ENCODE results near the gene GTF2E1. TPM values are rescaled to one million over a fixed set of nuclear protein-coding genes. Genes with fewer than 3 reads are reported as not detected.
A peak's percentile ranks its signal among the peaks of the same experiment; 100 is the strongest.
"Not testable (repeated sequence)": the region's sequence is repeated elsewhere in the genome, so short reads cannot be mapped to it uniquely, and the experiment has no call there.

The GTF2E1 gene
- total and polyA plus RNA-seq, 9 donors, result 8.5 to 11.3 (median 10.4) TPM

GRCh38 chr3:120726791-120727190, 15.8 kb upstream of the GTF2E1 start:
- peaks cover 3% of the 10 kb centered on the region for H3K9me3 ChIP-seq (replicated peaks; ENCODE audit: control insufficient read depth, low read depth, low read length)

GRCh38 chr3:120730576-120731542, 11.7 kb upstream of the GTF2E1 start:
- no peaks in the 10 kb centered on the region for H3K4me1 ChIP-seq (ENCODE audit: control insufficient read depth, insufficient read depth, low read length)
- H3K4me3 ChIP-seq (ENCODE audit: low read length), result no peak overlapping the region
- peaks cover 5% of the 10 kb centered on the region for H3K9me3 ChIP-seq (replicated peaks; ENCODE audit: control insufficient read depth, low read depth, low read length)
- H3K27ac ChIP-seq (ENCODE audit: low read length), result no peak overlapping the region
- peaks cover 5% of the 10 kb centered on the region for H3K36me3 ChIP-seq (ENCODE audit: control insufficient read depth, insufficient read depth, low read length)
- WGBS (ENCODE audit: insufficient coverage), result 68% methylated on average over 3 of the region's 4 CpGs
- DNase-seq, result no peak
- H3K27me3 ChIP-seq (ENCODE audit: control insufficient read depth, insufficient read depth, low read length), result no peaks in the 10 kb centered on the region

More at GRCh38 chr3:120726791-120727190, 15.8 kb upstream of the GTF2E1 start:
- no CpG with 5 or more reads among the region's 1 CpG for WGBS (ENCODE audit: insufficient coverage)
- H3K27ac ChIP-seq (ENCODE audit: low read length), result no peak overlapping the region
- H3K36me3 ChIP-seq (ENCODE audit: control insufficient read depth, insufficient read depth, low read length), result peaks cover 5% of the 10 kb centered on the region
- no peak for DNase-seq
- H3K4me3 ChIP-seq (ENCODE audit: low read length), result no peak overlapping the region
- no peaks in the 10 kb centered on the region for H3K27me3 ChIP-seq (ENCODE audit: control insufficient read depth, insufficient read depth, low read length)
- no peaks in the 10 kb centered on the region for H3K4me1 ChIP-seq (ENCODE audit: control insufficient read depth, insufficient read depth, low read length)

GRCh38 chr3:120738006-120738405, 4.5 kb upstream of the GTF2E1 start:
- not testable (repeated sequence) for H3K36me3 ChIP-seq (ENCODE audit: control insufficient read depth, insufficient read depth, low read length); DNase-seq; H3K4me1 ChIP-seq (ENCODE audit: control insufficient read depth, insufficient read depth, low read length); H3K4me3 ChIP-seq (ENCODE audit: low read length); H3K27ac ChIP-seq (ENCODE audit: low read length); H3K27me3 ChIP-seq (ENCODE audit: control insufficient read depth, insufficient read depth, low read length)
- 90% methylated on average over 6 of the region's 8 CpGs for WGBS (ENCODE audit: insufficient coverage)
- peaks cover 19% of the 10 kb centered on the region for H3K9me3 ChIP-seq (replicated peaks; ENCODE audit: control insufficient read depth, low read depth, low read length)

GRCh38 chr3:120741320-120741719, 1.2 kb upstream of the GTF2E1 start:
- Histone ChIP-seq H3K36me3 (ENCODE audit: control insufficient read depth, insufficient read depth, low read length) (peaks cover 6% of the 10 kb centered on the region), H3K9me3 (replicated peaks; ENCODE audit: control insufficient read depth, low read depth, low read length) (peaks cover 15% of the 10 kb centered on the region), H3K4me3 (ENCODE audit: low read length) (peak overlapping the region; percentile 99), H3K4me1 (ENCODE audit: control insufficient read depth, insufficient read depth, low read length) (peaks cover 11% of the 10 kb centered on the region), H3K27ac (ENCODE audit: low read length) (no peak overlapping the region), H3K27me3 (ENCODE audit: control insufficient read depth, insufficient read depth, low read length) (no peaks in the 10 kb centered on the region)
- WGBS (ENCODE audit: insufficient coverage), result no CpG with 5 or more reads among the region's 3 CpGs
- DNase-seq, result no peak

- 0% methylated on average over 4 of the region's 10 CpGs for WGBS (ENCODE audit: insufficient coverage)
These were observed 727 bp upstream of the GTF2E1 start for GRCh38 chr3:120741837-120742197.

GRCh38 chr3:120742849-120743365, 363 bp downstream of the GTF2E1 start:
- no peaks in the 10 kb centered on the region for H3K27me3 ChIP-seq (ENCODE audit: control insufficient read depth, insufficient read depth, low read length)
- WGBS (ENCODE audit: insufficient coverage), result under 1% methylated on average over 23 of the region's 26 CpGs
- peaks cover 5% of the 10 kb centered on the region for H3K36me3 ChIP-seq (ENCODE audit: control insufficient read depth, insufficient read depth, low read length)
- peaks cover 9% of the 10 kb centered on the region for H3K9me3 ChIP-seq (replicated peaks; ENCODE audit: control insufficient read depth, low read depth, low read length)
- peaks cover 11% of the 10 kb centered on the region for H3K4me1 ChIP-seq (ENCODE audit: control insufficient read depth, insufficient read depth, low read length)
- peak overlapping the region; percentile 99 for H3K4me3 ChIP-seq (ENCODE audit: low read length)
- H3K27ac ChIP-seq (ENCODE audit: low read length), result peak overlapping the region; percentile 100
- DNase-seq, result no peak

More at GRCh38 chr3:120741837-120742197, 727 bp upstream of the GTF2E1 start:
- peak overlapping the region; percentile 99 for H3K4me3 ChIP-seq (ENCODE audit: low read length)
- H3K9me3 ChIP-seq (replicated peaks; ENCODE audit: control insufficient read depth, low read depth, low read length), result peaks cover 15% of the 10 kb centered on the region
- H3K36me3 ChIP-seq (ENCODE audit: control insufficient read depth, insufficient read depth, low read length), result peaks cover 6% of the 10 kb centered on the region
- H3K4me1 ChIP-seq (ENCODE audit: control insufficient read depth, insufficient read depth, low read length), result peaks cover 11% of the 10 kb centered on the region
- H3K27ac ChIP-seq (ENCODE audit: low read length), result peak overlapping the region; percentile 100
- no peak for DNase-seq
- no peaks in the 10 kb centered on the region for H3K27me3 ChIP-seq (ENCODE audit: control insufficient read depth, insufficient read depth, low read length)

- DNase-seq, result peak; percentile 27
- peaks cover 2% of the 10 kb centered on the region for H3K9me3 ChIP-seq (replicated peaks; ENCODE audit: control insufficient read depth, low read depth, low read length)
- peak overlapping the region; percentile 100 for H3K27ac ChIP-seq (ENCODE audit: low read length)
- H3K4me1 ChIP-seq (ENCODE audit: control insufficient read depth, insufficient read depth, low read length), result peaks cover 11% of the 10 kb centered on the region
- H3K36me3 ChIP-seq (ENCODE audit: control insufficient read depth, insufficient read depth, low read length), result no peaks in the 10 kb centered on the region
- no peaks in the 10 kb centered on the region for H3K27me3 ChIP-seq (ENCODE audit: control insufficient read depth, insufficient read depth, low read length)
- peak overlapping the region; percentile 99 for H3K4me3 ChIP-seq (ENCODE audit: low read length)
- 17% methylated on average over 3 of the region's 6 CpGs for WGBS (ENCODE audit: insufficient coverage)
These were observed 1.1 kb downstream of the GTF2E1 start for GRCh38 chr3:120743556-120744195.

- no peaks in the 10 kb centered on the region for H3K9me3 ChIP-seq (replicated peaks; ENCODE audit: control insufficient read depth, low read depth, low read length)
- no peak for DNase-seq
- no peaks in the 10 kb centered on the region for H3K27me3 ChIP-seq (ENCODE audit: control insufficient read depth, insufficient read depth, low read length)
- no peak overlapping the region for H3K4me3 ChIP-seq (ENCODE audit: low read length)
- peaks cover 11% of the 10 kb centered on the region for H3K4me1 ChIP-seq (ENCODE audit: control insufficient read depth, insufficient read depth, low read length)
- H3K27ac ChIP-seq (ENCODE audit: low read length), result no peak overlapping the region
- H3K36me3 ChIP-seq (ENCODE audit: control insufficient read depth, insufficient read depth, low read length), result no peaks in the 10 kb centered on the region
- 84% methylated on average over 3 of the region's 3 CpGs for WGBS (ENCODE audit: insufficient coverage)
These were observed 2.9 kb downstream of the GTF2E1 start for GRCh38 chr3:120745466-120745865.

GRCh38 chr3:120749843-120750242, 7.3 kb downstream of the GTF2E1 start:
- no peak for DNase-seq
- Histone ChIP-seq H3K27ac (ENCODE audit: low read length) (no peak overlapping the region), H3K36me3 (ENCODE audit: control insufficient read depth, insufficient read depth, low read length) (peaks cover 2% of the 10 kb centered on the region), H3K9me3 (replicated peaks; ENCODE audit: control insufficient read depth, low read depth, low read length) (no peaks in the 10 kb centered on the region), H3K4me1 (ENCODE audit: control insufficient read depth, insufficient read depth, low read length) (no peaks in the 10 kb centered on the region), H3K4me3 (ENCODE audit: low read length) (no peak overlapping the region), H3K27me3 (ENCODE audit: control insufficient read depth, insufficient read depth, low read length) (no peaks in the 10 kb centered on the region)
- WGBS (ENCODE audit: insufficient coverage), result no CpG with 5 or more reads among the region's 1 CpG

GRCh38 chr3:120752230-120752629, 9.7 kb downstream of the GTF2E1 start:
- Histone ChIP-seq H3K4me3 (ENCODE audit: low read length) (no peak overlapping the region), H3K4me1 (ENCODE audit: control insufficient read depth, insufficient read depth, low read length) (no peaks in the 10 kb centered on the region), H3K9me3 (replicated peaks; ENCODE audit: control insufficient read depth, low read depth, low read length) (no peaks in the 10 kb centered on the region), H3K36me3 (ENCODE audit: control insufficient read depth, insufficient read depth, low read length) (peaks cover 2% of the 10 kb centered on the region), H3K27ac (ENCODE audit: low read length) (no peak overlapping the region), H3K27me3 (ENCODE audit: control insufficient read depth, insufficient read depth, low read length) (no peaks in the 10 kb centered on the region)
- no peak for DNase-seq
- WGBS (ENCODE audit: insufficient coverage), result no CpG with 5 or more reads among the region's 1 CpG

Data from muscle of leg (tissue), 11 donors.